Retinal pigment epithelial cell (primary cell): ENCODE results near the gene SLC35B4.

Experiments used
- DNase-seq: peaks from one replicate; pipeline ENCODE4 v3.0.0-alpha.2; 2010; ENCODE audit warnings: low read depth
- H3K4me3 ChIP-seq: 2 replicates; pipeline ENCODE4 v1.5.1; 2011; ENCODE audit warnings: mild to moderate bottlenecking, low read length, control low read depth, moderate library complexity
- CTCF ChIP-seq: conservative IDR thresholded peaks from 2 replicates; pipeline ENCODE4 v1.5.1; 2011; ENCODE audit warnings: low read depth, low read length, control low read depth, inconsistent platforms

Gene SLC35B4

DNA sequence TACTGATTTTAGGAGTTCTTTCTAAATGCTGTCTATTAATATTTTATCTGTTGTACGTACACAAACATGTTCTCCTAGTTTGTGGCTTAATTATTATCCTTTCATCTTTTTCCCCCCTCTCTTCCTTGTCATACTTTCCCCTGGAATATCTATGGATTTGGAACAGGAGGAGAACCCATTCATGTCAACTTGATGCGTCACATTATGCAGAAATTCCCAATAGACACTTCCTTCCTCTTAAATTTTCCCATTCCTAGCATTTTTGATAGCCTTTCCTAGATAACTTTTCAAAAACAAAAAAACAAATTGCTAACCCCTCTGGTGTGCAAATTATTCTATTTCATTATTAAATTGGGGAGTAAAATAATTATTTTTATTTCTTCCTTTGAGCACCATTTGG is 36.2 kb downstream of the SLC35B4 start:
- no peak for DNase-seq
- H3K4me3 ChIP-seq = no peak overlapping the region
- no peak for TF ChIP-seq CTCF

DNA sequence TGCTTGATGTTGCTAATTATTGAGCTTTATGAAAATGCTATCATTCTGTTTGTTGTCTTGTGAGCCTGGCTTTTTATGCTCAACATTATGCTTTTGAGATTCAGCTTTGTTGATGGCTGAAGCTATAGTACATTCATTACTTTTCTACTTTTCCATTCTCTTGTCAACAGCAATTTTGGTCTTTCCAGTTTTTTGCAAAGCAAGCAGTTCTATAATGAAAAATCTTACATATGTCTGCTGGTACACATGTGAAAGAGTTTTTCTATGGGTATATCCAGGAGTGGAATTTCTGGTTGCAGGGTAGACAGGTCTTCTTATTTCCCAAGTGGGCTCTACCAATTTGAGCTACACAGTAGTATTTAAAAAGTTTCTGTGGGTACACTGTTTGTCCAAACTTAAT is 36.8 kb downstream of the SLC35B4 start:
- DNase-seq = no peak
- H3K4me3 ChIP-seq = no peak overlapping the region
- no peak for TF ChIP-seq CTCF

GRCh38 chr7:134279336-134279735 is 37.4 kb downstream of the SLC35B4 start:
- no peak for DNase-seq
- H3K4me3 ChIP-seq = no peak overlapping the region
- no peak for TF ChIP-seq CTCF

DNA sequence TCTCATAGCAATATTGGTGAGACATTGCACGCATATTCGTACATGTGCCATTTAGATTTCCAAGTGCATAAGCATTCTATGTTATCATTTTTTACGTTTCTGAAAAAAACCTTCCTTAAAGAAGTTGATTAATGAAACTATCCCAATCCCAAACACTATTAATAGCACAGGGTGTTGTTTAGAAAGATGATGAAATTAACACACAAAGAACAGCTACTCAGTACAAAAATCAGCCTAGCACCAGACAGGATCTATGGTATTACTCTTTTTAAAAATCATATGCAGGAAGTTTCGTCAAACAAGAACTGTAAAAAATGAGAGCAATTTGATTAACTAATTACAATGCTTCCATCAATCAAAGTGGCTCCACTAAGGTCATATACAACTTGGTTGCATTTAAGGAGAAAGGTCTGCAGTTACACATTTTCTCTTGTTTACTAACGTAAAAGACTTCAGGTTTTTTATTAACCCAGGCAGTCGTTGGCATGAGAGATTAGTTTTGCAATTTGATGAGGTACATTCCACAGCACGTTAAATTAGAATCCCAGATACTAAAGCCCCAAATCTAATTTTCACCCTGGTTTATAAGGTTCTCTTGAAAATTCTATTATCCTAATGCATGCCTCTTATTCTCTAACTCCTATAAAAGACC is 38.1 kb downstream of the SLC35B4 start:
- no peak for DNase-seq
- TF ChIP-seq CTCF = no peak
- H3K4me3 ChIP-seq = no peak overlapping the region

DNA sequence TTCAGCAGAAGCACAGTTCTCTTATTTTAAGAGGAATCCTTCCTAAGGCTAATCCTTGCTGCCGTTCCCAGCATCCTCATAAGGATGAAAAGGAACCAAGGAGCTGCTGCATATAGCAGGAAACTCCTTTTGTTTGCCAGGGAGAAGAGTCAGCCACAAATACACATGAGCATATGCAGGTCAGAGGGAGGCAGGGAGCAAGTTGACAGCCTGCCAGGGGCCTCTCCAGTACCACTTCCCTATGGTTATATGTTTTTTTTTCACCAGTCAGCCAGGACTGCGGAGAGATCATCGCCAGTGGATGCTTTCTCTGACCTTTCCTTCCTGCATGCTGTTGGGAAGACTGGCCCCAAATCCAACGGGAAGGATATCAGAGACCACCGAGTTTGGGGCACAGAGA is 39.8 kb downstream of the SLC35B4 start:
- no peak for DNase-seq
- no peak for TF ChIP-seq CTCF
- no peak overlapping the region for H3K4me3 ChIP-seq

- no peak for DNase-seq
- TF ChIP-seq CTCF = no peak
- no peak overlapping the region for H3K4me3 ChIP-seq
These were observed 54.4 kb downstream of the SLC35B4 start for GRCh38 chr7:134262322-134262721.

DNA sequence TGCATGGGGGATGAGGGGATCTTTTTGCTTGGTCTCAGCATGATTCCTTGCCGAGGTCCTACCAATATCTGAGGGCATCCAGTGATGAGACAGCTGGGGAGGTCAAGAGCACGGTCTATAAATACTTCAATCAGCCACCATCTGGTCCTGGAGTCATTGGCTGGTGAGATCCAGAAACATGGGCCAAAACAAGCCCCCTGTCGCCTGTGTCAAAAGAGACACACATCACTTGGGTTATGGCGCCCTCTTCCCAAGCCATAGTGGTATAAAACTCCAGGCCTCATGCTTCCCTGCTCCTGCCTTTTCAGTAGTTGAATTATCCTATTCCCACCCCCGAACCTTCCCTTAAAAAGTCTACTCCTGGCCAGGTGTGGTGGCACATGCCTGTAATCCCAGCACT is 60.9 kb downstream of the SLC35B4 start:
- no peak overlapping the region for H3K4me3 ChIP-seq
- TF ChIP-seq CTCF = no peak
- no peak for DNase-seq
